ENCODE data around the gene FAM120AOS.

DNA sequence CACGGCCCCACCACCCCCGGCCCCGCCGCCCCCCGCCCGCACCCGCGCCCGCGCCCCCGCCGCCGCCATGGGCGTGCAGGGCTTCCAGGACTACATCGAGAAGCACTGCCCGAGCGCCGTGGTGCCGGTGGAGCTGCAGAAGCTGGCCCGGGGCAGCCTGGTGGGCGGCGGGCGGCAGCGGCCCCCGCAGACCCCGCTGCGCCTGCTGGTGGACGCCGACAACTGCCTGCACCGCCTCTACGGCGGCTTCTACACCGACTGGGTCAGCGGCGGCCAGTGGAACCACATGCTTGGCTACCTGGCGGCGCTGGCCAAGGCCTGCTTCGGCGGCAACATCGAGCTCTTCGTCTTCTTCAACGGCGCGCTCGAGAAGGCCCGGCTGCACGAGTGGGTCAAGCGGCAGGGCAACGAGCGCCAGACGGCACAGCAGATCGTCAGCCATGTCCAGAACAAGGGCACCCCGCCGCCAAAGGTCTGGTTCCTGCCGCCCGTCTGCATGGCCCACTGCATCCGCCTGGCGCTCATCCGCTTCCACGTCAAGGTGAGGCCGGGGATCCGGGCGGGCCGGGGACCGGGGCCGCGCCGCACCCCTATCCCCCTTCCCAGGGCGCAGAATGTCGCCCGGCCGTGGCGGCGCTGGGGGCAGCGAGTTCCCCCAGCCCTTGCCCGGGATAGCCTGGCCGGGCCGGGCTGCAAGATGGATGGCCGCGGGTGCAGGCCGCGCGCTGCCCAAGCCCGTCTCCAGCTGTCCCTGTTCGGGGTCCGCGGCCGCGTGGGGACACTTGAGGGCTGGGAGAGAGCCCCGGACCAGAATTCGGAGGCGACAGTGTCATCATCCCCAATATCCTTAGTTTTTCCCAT is 1.3 kb downstream of the FAM120AOS start:
- TF ChIP-seq EZH2 (IDR thresholded peaks at IDR 0.05; ENCODE audit: low read depth) (no peak), CTCF (conservative IDR thresholded peaks at IDR 0.05) (no peak)
